GM23338 (cell line): ENCODE measurements around the gene NUDT9. TPM values are rescaled to one million over a fixed set of nuclear protein-coding genes. Genes with fewer than 3 reads are reported as not detected.

ENCODE experiments used
- ATAC-seq: fragments of 200-7000 bp; cut with Tn5 transposase; 3 replicates; pipeline ENCODE4 v1.9.1; 2020
- DNase-seq: peaks from one replicate; pipeline ENCODE4 v3.0.0-alpha.2; 2015; ENCODE audit warnings: low spot score
- H2AFZ ChIP-seq: fragments of 200-600 bp; sonication (generic); 2 replicates; pipeline ENCODE4 v1.8.0; 2016; ENCODE audit warnings: antibody characterized with exemption, mild to moderate bottlenecking, moderate library complexity
- H3F3A ChIP-seq: fragments of 200-600 bp; sonication (generic); replicated peaks from 2 replicates; pipeline ENCODE4 v1.8.0; 2017; ENCODE audit warnings: antibody characterized with exemption, mixed run types, low read depth
- H3K27ac ChIP-seq: fragments of 200-600 bp; sonication (generic); 2 replicates; pipeline ENCODE4 v1.6.1; 2016; ENCODE audit warnings: low read depth
- H3K27me3 ChIP-seq: fragments of 200-600 bp; sonication (generic); 2 replicates; pipeline ENCODE4 v1.8.0; 2016; ENCODE audit warnings: mild to moderate bottlenecking, mixed run types, moderate library complexity; ENCODE audit not compliant: insufficient read depth
- H3K36me3 ChIP-seq: fragments of 200-600 bp; sonication (generic); 2 replicates; pipeline ENCODE4 v1.8.0; 2016; ENCODE audit warnings: mild to moderate bottlenecking; ENCODE audit not compliant: insufficient read depth
- H3K4me1 ChIP-seq: fragments of 200-600 bp; sonication (generic); 2 replicates; pipeline ENCODE4 v1.8.0; 2016; ENCODE audit warnings: mild to moderate bottlenecking, moderate library complexity; ENCODE audit not compliant: insufficient read depth
- H3K4me2 ChIP-seq: fragments of 200-600 bp; sonication (generic); 2 replicates; pipeline ENCODE4 v1.7.1; 2017; ENCODE audit warnings: mixed run types
- H3K4me3 ChIP-seq: fragments of 200-600 bp; sonication (generic); 2 replicates; pipeline ENCODE4 v1.6.1; 2016; ENCODE audit warnings: mixed run types
- H3K79me2 ChIP-seq: fragments of 200-600 bp; sonication (generic); replicated peaks from 2 replicates; pipeline ENCODE4 v1.8.0; 2017; ENCODE audit warnings: mild to moderate bottlenecking; ENCODE audit not compliant: insufficient read depth
- H3K9me2 ChIP-seq: fragments of 200-600 bp; sonication (generic); 2 replicates; pipeline ENCODE4 v1.8.0; 2017; ENCODE audit not compliant: insufficient read depth
- H4K20me1 ChIP-seq: fragments of 200-600 bp; sonication (generic); replicated peaks from 2 replicates; pipeline ENCODE4 v1.8.0; 2017; ENCODE audit warnings: mild to moderate bottlenecking; ENCODE audit not compliant: insufficient read depth
- H3K27ac Mint-ChIP-seq: 2 replicates; pipeline ENCODE4 v1.8.0; 2020; ENCODE audit warnings: inconsistent platforms, mild to moderate bottlenecking, moderate library complexity, mixed read lengths
- H3K27me3 Mint-ChIP-seq: 3 replicates; pipeline ENCODE4 v1.8.0; 2022; ENCODE audit warnings: low read depth, mild to moderate bottlenecking, moderate library complexity, mixed read lengths, inconsistent platforms; ENCODE audit not compliant: insufficient read depth, poor library complexity
- H3K36me3 Mint-ChIP-seq: 3 replicates; pipeline ENCODE4 v1.8.0; 2021; ENCODE audit warnings: low read depth, mild to moderate bottlenecking, inconsistent platforms, moderate library complexity, mixed read lengths
- H3K4me1 Mint-ChIP-seq: 3 replicates; pipeline ENCODE4 v1.8.0; 2020; ENCODE audit warnings: mild to moderate bottlenecking, inconsistent platforms, mixed read lengths
- H3K4me3 Mint-ChIP-seq: 3 replicates; pipeline ENCODE4 v1.8.0; 2021; ENCODE audit warnings: moderate library complexity, mild to moderate bottlenecking, inconsistent platforms, mixed read lengths
- H3K9me3 Mint-ChIP-seq: 3 replicates; pipeline ENCODE4 v1.8.0; 2020; ENCODE audit warnings: moderate library complexity, mild to moderate bottlenecking, inconsistent platforms, mixed read lengths
- CTCF ChIP-seq, 2 experiments: fragments of 200-600 bp in 1 of 2; sonication (generic) in 1 of 2; conservative IDR thresholded peaks; 2 replicates each; pipeline versions ENCODE4 v1.5.1 to v1.6.1; 2016 to 2017; ENCODE audit warnings: antibody characterized with exemption in 2 of 2, low read depth in 2 of 2, mild to moderate bottlenecking in 2 of 2, moderate library complexity in 1 of 2
- ETS1 ChIP-seq: IDR thresholded peaks from 2 replicates; pipeline ENCODE4 v1.6.1; 2016; ENCODE audit warnings: antibody characterized with exemption
- EZH2 ChIP-seq: fragments of 200-600 bp; sonication (generic); IDR thresholded peaks from one replicate; pipeline ENCODE4 v1.8.0; 2017; ENCODE audit warnings: antibody characterized with exemption, mild to moderate bottlenecking, low read depth; ENCODE audit not compliant: unreplicated experiment
- NANOG ChIP-seq: IDR thresholded peaks from 2 replicates; pipeline ENCODE4 v1.6.1; 2016; ENCODE audit warnings: antibody characterized with exemption, borderline replicate concordance
- POLR2AphosphoS5 ChIP-seq: IDR thresholded peaks from 2 replicates; pipeline ENCODE4 v1.6.1; 2016; ENCODE audit warnings: antibody characterized with exemption, low read depth
- REST ChIP-seq: IDR thresholded peaks from one replicate; pipeline ENCODE4 v1.6.1; 2018; ENCODE audit warnings: antibody characterized with exemption; ENCODE audit not compliant: unreplicated experiment
- STAT1 ChIP-seq: IDR thresholded peaks from one replicate; pipeline ENCODE4 v1.6.1; 2016; ENCODE audit warnings: antibody characterized with exemption; ENCODE audit not compliant: unreplicated experiment
- ZNF114 ChIP-seq: fragments of 250-450 bp; sonication (Bioruptor Pico); IDR thresholded peaks from 2 replicates; pipeline ENCODE4 v1.5.0; 2020; ENCODE audit warnings: mild to moderate bottlenecking, moderate library complexity
- ZNF331 ChIP-seq: fragments of 250-450 bp; sonication (Bioruptor Pico); IDR thresholded peaks from 2 replicates; pipeline ENCODE4 v1.5.0; 2020; ENCODE audit warnings: low read depth, mild to moderate bottlenecking, moderate library complexity
- ZNF462 ChIP-seq: fragments of 250-450 bp; sonication (Bioruptor Pico); IDR thresholded peaks from 2 replicates; pipeline ENCODE4 v1.5.0; 2020; ENCODE audit warnings: mild to moderate bottlenecking, moderate library complexity
- polyA plus RNA-seq: library from polyadenylated mRNA; unstranded; fragments of >200 nt; fragmentation: Nextera tagmentation; extraction: Ambion mirVana; gene quantifications from 2 replicates; pipeline ENCODE4 v1.2.1, GENCODE V29; 2016
- total RNA-seq: library from RNA; depleted of rRNA; stranded (reverse); fragments of >200 nt; shearing (Covaris generic); gene quantifications from 2 replicates; pipeline ENCODE4 v1.2.3, GENCODE V29; 2014

Gene NUDT9
- total and polyA plus RNA-seq, 2 experiments from 2014 or later: 22.9 to 43.4 TPM

GRCh38 chr4:87433342-87433741 is 11.0 kb downstream of the NUDT9 start:
- DNase-seq (no peak), ATAC-seq (no peak)
- H3K79me2 ChIP-seq: peaks cover 76% of the 10 kb centered on the region
- H4K20me1 ChIP-seq: peaks cover 4% of the 10 kb centered on the region; the same call in 1 of the 2 replicates
- no peak overlapping the region for H2AFZ ChIP-seq
- Mint-ChIP-seq H3K27me3 (no peaks in the 10 kb centered on the region), H3K4me1 (peaks cover 20% of the 10 kb centered on the region; the same call in 2 of the 3 replicates), H3K9me3 (no peaks in the 10 kb centered on the region), H3K27ac (no peak overlapping the region), H3K36me3 (peaks cover 27% of the 10 kb centered on the region), H3K4me3 (no peak overlapping the region)
- no peaks in the 10 kb centered on the region for H3K9me2 ChIP-seq
- no peak overlapping the region for H3K4me3 ChIP-seq
- no peak overlapping the region for H3K4me2 ChIP-seq
- peaks cover 5% of the 10 kb centered on the region for H3K4me1 ChIP-seq
- H3K36me3 ChIP-seq: peaks cover 4% of the 10 kb centered on the region; the same call in 1 of the 2 replicates
- TF ChIP-seq REST (no peak), ZNF331 (CRISPR knock-in tag) (no peak), ETS1 (no peak), ZNF114 (CRISPR knock-in tag) (no peak), POLR2AphosphoS5 (no peak), STAT1 (no peak), EZH2 (no peak), CTCF (conservative IDR thresholded peaks at IDR 0.05; ENCODE audit: low read depth in 2 of 2) (no peak), NANOG (no peak), ZNF462 (CRISPR knock-in tag) (no peak)
- H3K27me3 ChIP-seq: no peaks in the 10 kb centered on the region
- no peaks in the 10 kb centered on the region for H3F3A ChIP-seq
- no peak overlapping the region for H3K27ac ChIP-seq
